GM08714 (cell line): ENCODE results near the gene TSPYL4.
A peak's percentile ranks its signal among the peaks of the same experiment; 100 is the strongest.

Source experiments
- H3K4me3 ChIP-seq: fragments of 200-500 bp; sonication (Bioruptor generic); 2 replicates; pipeline ENCODE4 v1.5.1; 2014; ENCODE audit warnings: mild to moderate bottlenecking, low read length, inconsistent platforms
- ZNF274 ChIP-seq: IDR thresholded peaks from 2 replicates; pipeline ENCODE4 v1.6.1; 2012; ENCODE audit warnings: mild to moderate bottlenecking, low read depth, low read length

TSPYL4 gene

DNA sequence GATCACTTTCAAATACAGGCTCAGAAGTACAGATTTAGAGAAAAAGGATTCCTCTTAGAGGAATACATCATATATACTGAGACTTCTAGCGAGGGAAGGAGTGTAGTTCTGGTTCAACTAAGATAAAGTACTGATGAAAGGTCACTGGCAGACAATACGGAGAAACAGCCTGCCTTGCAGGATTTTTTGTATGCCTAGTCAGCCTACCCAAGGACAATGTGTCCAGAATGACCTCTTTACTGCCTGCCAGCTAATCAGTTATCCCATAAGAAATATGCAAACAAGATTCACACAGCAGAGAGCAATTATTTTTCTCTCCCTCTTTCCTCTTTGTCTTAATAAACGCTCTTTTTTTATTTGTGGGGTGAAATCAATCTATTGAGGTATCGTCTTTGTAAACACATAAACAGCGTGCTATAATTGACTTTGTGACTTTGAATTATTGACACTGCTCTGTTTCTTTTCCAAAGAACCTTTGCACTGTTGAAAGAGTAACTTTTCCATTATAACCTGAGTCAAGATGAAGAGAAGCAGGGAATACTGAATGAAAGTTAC is 1.4 kb upstream of the TSPYL4 start:
- TF ChIP-seq ZNF274: no peak
- no peak overlapping the region; the same call in 1 of the 2 replicates for H3K4me3 ChIP-seq

DNA sequence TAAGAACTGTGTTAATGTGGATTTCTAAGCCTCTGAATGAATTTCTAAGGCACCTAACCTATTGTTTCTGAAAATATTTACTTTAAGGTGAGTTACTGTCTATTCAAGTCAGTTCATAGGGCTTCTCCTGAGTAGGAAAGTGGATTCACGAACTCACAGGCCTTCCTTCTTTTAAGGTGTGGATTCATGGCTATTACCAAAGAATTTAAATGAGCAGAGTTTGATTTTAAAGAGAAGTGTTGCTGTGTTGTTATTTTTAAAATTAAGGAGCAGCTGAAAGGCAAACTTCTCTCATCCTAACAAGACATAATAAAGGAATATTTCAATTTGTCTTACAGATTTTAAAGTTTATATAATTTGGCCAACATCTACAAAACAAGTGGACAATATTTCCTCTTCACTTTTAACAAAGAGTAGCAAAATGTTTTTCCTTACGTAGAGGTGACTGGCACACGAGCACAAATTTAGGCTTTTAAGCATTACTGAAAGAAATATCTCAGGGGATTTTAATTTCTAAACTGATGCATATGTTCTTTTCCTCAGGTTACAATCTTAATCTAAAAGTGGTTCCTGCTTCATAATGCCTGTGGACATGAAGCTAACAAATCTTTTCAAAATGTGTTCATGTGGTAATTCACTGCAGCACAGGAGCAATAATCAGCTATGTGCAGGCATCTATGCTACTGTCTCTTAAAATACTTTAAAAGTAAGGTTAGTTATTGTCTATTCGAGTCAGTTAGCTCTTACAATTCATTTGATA is 602 bp upstream of the TSPYL4 start:
- peak overlapping the region; percentile 89 for H3K4me3 ChIP-seq
- TF ChIP-seq ZNF274: no peak

DNA sequence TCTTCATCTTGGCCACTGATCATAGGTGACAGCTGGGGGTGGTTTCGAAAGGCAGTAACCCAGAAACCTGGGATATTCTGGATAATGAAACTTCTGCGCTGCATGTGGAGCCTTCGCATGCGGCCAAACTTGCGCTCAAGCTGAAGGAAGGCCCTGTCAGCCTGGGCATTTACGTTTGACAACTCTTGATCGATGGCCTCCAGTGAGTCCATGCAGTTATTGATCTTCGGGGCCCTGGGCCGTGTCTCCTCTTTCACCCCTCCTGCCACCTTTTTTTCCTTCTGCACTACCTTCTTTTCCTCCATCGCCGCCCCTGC is 729 bp downstream of the TSPYL4 start:
- TF ChIP-seq ZNF274: no peak
- H3K4me3 ChIP-seq: peak overlapping the region; percentile 89

DNA sequence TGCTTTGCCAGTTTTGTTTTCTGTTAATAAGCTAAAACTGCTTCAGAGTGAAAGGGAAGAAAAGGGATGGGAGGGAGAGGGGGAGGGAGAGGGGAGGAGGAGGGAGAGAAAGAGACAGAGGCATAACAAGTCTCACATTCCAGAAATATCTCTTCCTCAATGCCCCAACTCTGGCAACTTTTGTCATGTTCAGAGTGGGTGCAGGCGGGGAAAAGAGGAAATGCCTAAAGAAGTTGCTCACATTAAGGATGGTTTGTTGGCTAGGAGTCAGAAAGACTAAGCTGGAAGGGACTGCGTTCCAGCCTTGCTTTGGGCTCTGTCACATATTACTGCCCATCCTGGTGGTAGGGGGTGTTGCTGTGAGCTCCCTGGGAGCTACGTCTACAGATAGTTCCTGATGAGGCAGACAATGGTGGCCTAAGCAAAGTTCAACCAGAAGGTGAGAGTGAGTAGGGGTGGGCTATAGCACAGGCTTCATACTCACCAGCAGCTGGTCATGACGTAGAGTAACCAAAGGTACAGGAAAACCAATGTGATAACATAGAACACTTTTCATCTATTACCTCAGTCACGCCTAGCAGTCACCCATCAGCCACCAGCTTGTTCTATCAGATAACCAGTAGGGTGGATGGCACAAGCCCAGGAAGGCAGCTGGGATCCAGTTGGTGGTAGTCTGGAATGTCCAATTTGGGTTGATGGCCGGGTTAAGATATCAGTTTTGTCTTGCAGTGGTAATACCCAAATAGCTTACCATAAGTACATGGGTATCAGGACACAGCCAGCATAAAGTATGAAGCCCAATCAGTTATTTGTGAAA is 2.1 kb downstream of the TSPYL4 start:
- peak overlapping the region; percentile 32; the same call in 1 of the 2 replicates for H3K4me3 ChIP-seq
- no peak for TF ChIP-seq ZNF274

DNA sequence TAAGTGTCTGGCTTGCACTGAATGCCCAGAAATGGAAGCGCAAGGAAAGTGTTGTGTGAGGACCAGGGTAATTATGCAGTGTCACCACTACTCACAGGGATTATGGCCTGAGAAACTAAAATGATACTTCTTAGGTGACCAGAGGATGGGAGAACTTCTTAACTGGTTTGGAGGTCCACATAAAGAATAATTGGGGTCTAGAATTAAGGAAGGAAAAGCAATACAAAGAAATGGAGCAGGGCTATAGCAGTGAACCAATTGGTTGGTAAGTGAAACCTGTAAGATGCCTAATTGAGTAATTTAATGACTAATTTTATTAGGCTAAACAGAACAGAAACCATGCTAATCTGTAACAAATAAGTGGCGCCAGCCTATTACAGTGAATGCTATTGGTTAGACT is 5.3 kb downstream of the TSPYL4 start:
- no peak for TF ChIP-seq ZNF274

DNA sequence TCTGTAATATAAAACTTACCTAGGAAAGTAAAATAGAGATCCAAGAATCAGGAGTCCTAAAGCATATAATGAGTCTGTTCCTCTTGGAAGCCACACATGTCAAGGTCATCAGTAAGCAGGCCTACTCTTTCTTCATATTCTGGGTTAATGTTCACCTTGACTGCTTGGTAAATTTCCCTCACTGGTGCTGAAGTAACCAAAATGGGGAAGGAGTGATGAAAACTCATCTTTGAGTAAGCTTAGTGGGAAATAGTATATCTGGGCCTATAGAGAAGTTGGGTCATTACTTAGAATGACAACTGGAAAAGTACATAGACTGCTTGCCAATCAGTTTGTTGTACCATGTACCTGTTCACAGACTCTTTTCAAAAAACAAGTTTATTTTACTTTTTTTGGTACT is 6.6 kb downstream of the TSPYL4 start:
- TF ChIP-seq ZNF274: no peak
- H3K4me3 ChIP-seq: no peak overlapping the region

More for the DNA sequence above, 5.3 kb downstream of the TSPYL4 start:
- no peak overlapping the region for H3K4me3 ChIP-seq

DNA sequence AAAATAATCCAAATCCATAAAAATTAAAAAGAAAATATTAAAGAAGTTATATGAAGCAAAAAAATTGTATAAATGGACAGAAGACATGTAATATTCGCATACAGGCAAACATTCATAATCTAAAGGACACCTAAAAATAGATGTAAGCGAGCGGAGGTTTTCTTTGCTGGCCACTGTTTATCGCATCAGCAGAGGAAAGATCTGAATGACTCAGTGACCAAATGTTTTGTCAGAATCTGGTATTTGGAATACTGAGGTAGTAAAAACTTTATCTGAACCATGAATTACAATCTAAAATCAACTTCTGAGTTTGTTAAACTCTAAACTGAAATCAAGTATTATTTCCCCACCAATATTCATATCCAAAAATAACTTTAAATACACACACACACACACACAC is 7.8 kb downstream of the TSPYL4 start:
- H3K4me3 ChIP-seq: no peak overlapping the region
- no peak for TF ChIP-seq ZNF274

DNA sequence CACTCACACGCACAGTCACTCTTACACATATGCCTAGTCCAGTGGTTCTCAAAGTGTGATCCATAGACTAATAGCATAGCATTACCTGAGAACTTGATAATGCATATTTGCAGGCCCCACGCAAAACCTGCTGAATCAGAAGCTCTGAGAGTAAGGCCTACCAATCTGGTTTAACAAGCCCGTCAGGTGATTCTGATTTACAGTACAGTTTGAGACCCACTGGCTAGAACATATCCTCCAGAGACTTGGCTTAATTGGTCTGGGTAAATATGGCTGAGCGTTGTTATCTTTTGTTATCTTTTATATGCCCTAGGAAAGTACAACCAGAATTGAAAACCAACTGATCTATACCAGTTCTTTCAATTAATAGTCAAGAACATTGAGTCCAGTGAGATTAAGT is 9.6 kb downstream of the TSPYL4 start:
- H3K4me3 ChIP-seq: no peak overlapping the region
- no peak for TF ChIP-seq ZNF274

DNA sequence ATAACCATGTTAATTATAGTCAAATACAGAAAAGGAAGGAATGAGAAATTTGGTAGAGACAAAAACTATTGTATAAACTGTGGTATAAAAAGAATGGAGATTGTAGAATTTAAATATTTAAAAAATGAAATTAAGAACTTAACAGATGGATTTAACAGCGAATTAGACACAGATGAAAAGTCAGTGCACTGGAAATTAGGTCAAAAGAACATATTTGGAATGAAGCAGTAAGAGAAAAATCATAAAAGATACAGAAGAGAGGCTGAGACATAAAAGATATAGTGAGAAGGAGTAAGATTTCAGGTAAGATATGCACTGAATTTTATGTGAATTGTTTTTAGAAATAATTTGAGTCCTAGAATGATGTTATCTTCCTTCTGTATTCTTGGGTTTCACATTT is 14.0 kb downstream of the TSPYL4 start:
- TF ChIP-seq ZNF274: no peak
- H3K4me3 ChIP-seq: no peak overlapping the region

DNA sequence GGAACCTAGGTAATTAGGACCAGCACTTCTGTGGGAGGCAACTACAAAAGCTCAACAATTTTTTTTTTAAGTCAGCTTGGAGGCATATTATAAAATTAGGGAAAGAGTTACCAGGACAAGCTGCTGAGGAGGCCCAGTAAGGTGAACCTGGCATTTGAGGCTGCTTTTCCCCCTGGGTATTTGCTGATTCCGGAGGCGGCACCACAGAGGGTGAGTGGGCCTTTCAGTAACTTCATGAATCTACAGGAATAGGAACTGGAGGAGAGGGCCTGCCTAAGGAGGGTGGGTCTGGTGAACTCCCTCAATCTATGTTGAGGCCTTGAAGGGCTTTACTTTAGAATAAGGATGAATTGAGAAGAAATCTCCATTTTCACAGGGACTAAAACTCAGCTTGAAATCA is 14.6 kb downstream of the TSPYL4 start:
- H3K4me3 ChIP-seq: no peak overlapping the region
- no peak for TF ChIP-seq ZNF274

DNA sequence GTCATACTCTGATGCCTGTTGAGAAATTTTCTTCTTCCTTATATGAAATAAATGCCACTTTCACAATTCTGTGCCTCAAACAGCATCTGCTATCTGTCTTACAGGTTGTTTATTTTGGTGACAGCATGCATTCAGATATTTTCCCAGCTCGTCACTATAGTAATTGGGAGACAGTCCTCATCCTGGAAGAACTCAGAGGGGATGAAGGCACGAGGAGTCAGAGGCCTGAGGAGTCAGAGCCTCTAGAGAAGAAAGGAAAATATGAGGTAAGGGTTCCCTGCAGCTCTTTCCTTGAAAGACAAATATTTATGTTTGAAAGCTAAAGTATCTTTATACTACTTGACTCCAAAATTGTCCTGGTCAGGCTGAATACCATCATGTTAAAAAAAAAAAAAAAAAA is 15.8 kb downstream of the TSPYL4 start:
- no peak for TF ChIP-seq ZNF274
- H3K4me3 ChIP-seq: no peak overlapping the region

DNA sequence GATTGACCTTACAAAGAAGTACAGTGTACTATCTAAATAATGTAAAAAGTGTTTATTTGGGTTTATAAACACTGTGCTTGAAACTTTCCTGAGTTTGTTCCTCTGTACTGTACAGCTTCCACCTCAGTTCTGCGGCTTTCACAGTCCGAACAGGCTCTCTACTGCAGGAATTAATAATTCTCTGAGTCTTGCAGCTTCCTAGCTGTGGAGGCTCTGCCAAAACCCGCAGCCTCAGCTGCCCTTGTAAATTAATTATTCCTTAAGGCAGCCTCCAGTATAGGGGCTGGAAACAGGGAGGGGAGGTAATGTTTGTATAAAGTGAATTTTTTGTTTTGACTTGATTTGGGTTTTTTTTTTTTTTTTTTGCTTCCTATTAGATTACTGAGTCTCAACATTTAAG is 19.2 kb downstream of the TSPYL4 start:
- H3K4me3 ChIP-seq: no peak overlapping the region
- no peak for TF ChIP-seq ZNF274

DNA sequence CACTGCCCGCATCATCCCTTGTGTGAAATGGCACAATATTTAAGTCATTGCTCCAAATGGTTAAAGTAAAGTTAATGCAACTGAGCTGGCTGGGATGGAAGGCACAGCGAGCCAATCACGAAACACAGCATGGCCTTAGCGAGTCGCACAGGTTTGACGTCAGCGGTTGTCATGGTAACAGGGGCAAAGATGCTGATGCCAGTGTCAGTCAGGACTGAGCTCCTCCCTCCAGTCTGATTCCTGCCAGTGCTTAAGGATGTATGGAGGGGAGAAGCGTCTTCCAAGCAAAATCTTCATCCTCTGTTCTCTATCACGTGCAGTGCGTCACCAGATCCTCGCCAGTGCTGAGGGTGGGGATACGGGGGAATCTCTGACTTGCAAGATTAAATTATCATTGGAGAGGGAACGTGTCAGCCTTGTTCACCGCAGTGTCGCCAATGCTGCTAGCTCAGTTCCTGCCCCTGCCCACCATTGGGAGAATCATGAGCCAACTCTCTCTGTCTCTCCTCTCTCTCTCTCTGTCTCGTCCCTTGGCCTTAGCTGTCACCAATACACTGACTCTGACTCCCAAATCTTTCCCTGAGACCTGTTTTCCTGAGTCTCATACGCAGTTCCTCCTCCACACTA is 24.5 kb downstream of the TSPYL4 start:
- no peak for TF ChIP-seq ZNF274
- no peak overlapping the region for H3K4me3 ChIP-seq

DNA sequence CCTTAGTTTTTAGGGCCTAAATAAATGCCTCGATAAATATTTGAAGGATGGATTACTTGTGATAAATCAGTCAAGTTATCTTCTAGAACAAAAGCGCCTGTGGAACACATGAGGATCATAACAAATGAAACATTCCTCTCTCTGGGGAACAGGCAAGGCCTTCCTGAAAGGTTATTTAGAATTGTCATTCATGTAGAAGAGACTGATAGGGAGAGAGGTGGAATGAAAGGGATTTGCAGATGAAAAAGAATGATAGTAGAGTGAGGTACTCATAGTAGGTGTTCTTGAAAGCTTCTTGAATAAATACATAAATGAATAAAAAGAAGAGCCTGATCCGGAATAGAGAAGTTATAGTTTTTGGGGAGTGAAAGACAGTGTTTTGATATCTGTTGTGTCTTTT is 30.5 kb downstream of the TSPYL4 start:
- no peak for TF ChIP-seq ZNF274
- no peak overlapping the region for H3K4me3 ChIP-seq

DNA sequence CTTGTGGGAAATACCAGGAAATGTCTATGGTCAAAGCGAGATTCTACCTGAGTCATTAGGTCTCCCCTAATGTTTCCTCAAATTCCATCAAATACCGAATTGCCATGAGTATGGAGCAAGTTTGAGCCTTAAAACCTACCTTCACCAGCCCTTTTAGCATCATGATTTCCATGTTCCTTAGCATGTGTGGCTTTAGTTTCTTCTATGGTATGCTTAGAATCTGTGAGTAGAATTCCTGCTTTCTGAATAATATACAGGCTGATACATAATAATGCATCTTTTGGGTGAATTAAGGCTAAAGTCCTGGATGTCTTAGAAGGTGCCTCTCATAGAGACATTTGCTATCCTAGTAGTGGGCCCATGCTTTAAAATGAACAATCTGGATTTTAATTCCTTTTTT is 32.0 kb downstream of the TSPYL4 start:
- TF ChIP-seq ZNF274: no peak
- H3K4me3 ChIP-seq: no peak overlapping the region
